ENCODE measurements around the gene STK32B. TPM values are rescaled to one million over a fixed set of nuclear protein-coding genes. Genes with fewer than 3 reads are reported as not detected.

Gene STK32B
- total and polyA plus RNA-seq, 3 donors from 2014 or later, result 17.5 to 29.7 (median 22.6) TPM

DNA sequence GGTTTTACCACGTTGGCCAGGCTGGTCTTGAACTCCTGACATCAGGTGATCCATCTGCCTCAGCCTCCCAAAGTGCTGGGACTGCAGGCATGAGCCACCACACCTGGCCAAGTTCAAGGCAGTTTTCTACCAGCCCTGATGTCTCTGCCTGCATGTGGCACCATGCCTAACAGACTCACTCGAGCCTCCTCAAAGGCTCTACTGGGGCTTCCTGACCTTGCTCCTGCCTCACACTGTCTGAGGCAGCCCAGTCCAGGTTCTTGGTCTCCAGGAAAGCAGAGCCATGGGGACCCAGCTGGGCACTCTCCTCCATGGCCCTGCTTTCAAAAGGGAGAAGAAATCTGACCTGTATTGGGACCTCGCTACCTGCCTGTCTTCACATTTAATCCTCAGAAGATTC, 370.1 kb downstream of the STK32B start:
- TF ChIP-seq, protein P1, sequence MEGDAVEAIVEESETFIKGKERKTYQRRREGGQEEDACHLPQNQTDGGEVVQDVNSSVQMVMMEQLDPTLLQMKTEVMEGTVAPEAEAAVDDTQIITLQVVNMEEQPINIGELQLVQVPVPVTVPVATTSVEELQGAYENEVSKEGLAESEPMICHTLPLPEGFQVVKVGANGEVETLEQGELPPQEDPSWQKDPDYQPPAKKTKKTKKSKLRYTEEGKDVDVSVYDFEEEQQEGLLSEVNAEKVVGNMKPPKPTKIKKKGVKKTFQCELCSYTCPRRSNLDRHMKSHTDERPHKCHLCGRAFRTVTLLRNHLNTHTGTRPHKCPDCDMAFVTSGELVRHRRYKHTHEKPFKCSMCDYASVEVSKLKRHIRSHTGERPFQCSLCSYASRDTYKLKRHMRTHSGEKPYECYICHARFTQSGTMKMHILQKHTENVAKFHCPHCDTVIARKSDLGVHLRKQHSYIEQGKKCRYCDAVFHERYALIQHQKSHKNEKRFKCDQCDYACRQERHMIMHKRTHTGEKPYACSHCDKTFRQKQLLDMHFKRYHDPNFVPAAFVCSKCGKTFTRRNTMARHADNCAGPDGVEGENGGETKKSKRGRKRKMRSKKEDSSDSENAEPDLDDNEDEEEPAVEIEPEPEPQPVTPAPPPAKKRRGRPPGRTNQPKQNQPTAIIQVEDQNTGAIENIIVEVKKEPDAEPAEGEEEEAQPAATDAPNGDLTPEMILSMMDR (IDR thresholded peaks at IDR 0.05), result no peak
- DNase-seq, result no peak
- H3K27me3 ChIP-seq, result no peaks in the 10 kb centered on the region
- no peaks in the 10 kb centered on the region for H3K9me3 ChIP-seq
- no peak overlapping the region for H3K27ac ChIP-seq
- H3K4me3 ChIP-seq, result no peak overlapping the region
- WGBS, 2 donors, result 68 to 78% methylated on average over 3 of the region's 3 CpGs
- no peaks in the 10 kb centered on the region for H3K36me3 ChIP-seq (ENCODE audit: low read depth, missing control alignments)
- intact Hi-C loops (cut with DNase I; ENCODE audit: low total_unique reads), result no loop called here
- H3K4me1 ChIP-seq, result no peaks in the 10 kb centered on the region

DNA sequence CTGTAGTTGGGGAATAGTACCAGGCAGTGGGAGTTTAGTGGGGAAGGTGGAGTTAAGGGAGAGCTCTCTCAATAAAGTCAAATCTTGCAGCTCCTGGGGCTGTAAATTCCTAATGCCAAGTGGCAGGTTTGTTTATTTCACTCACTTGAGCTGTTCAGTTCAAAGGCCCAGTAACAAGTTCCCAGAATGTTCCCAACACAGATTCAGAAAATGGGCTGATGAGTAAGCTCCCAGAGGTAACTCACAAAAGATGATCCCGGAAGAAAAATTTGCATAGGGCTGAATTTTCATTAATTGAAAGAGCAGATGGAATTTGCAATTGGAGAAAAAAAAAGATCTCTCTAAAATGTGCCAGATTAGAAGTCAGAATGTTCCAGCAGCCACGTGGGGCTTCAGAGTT, 370.9 kb downstream of the STK32B start:
- Histone ChIP-seq H3K36me3 (ENCODE audit: low read depth, missing control alignments) (no peaks in the 10 kb centered on the region), H3K4me1 (no peaks in the 10 kb centered on the region), H3K9me3 (no peaks in the 10 kb centered on the region), H3K27me3 (no peaks in the 10 kb centered on the region), H3K27ac (no peak overlapping the region), H3K4me3 (no peak overlapping the region)
- no peak for DNase-seq
- intact Hi-C loops (cut with DNase I; ENCODE audit: low total_unique reads), result no loop called here
- TF ChIP-seq, protein P1 (IDR thresholded peaks at IDR 0.05), result no peak
- WGBS, 2 donors, result 60 to 61% methylated on average over 2 of the region's 2 CpGs

DNA sequence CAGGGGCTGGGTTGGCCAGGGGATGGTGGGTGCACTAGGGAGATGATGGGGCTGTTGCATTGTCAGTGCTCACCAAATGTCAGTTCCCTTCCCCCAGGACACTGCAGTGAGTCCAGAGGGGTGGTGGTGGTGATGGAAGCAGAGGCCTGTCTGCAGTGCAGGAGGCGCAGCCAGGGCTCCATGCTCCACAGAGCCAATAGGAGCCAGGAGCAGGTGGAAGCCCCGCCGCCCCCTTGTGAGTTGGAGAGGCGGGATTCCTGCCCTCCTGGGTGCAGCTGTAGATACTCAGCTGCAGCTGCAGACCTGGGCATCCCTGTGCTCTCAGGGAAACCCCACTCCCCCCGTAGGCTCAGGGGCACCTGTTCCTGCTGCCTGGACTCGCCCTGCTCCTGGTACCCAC, 372.4 kb downstream of the STK32B start:
- Histone ChIP-seq H3K4me1 (no peaks in the 10 kb centered on the region), H3K36me3 (ENCODE audit: low read depth, missing control alignments) (no peaks in the 10 kb centered on the region), H3K4me3 (no peak overlapping the region), H3K27ac (no peak overlapping the region), H3K9me3 (no peaks in the 10 kb centered on the region), H3K27me3 (no peaks in the 10 kb centered on the region)
- no peak for DNase-seq
- TF ChIP-seq, protein P1 (IDR thresholded peaks at IDR 0.05), result no peak
- TF ChIP-seq POLR2A (IDR thresholded peaks at IDR 0.05), result no peak
- intact Hi-C loops (cut with DNase I; ENCODE audit: low total_unique reads), result no loop called here
- WGBS, 2 donors, result 85% methylated on average over 6 of the region's 6 CpGs; no CpG with 5 or more reads in 1 of the 2 donors

DNA sequence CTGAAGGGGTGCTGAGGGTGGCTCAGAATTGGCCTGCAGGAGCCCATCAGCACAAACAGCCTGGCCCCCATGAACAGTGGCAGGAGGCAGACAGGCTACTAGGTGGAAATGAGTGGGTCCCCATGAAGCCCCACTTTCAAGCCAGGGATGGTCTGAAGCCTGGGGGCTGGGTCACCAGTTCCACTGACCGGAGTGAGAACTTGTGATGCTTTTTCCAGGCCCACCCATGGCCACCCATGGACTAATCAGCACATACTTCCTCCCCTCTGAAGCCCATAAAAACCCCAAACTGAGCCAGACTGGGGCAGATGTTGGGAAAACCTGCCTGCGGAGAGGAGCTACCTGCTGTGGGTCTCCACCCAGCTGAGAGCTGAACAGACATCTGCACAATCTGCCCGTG, 372.9 kb downstream of the STK32B start:
- Histone ChIP-seq H3K4me3 (no peak overlapping the region), H3K27me3 (no peaks in the 10 kb centered on the region), H3K4me1 (no peaks in the 10 kb centered on the region), H3K27ac (no peak overlapping the region), H3K9me3 (no peaks in the 10 kb centered on the region), H3K36me3 (ENCODE audit: low read depth, missing control alignments) (no peaks in the 10 kb centered on the region)
- intact Hi-C loops (cut with DNase I; ENCODE audit: low total_unique reads), result no loop called here
- no peak for DNase-seq
- 86 to 90% methylated on average over 3 of the region's 3 CpGs for WGBS, 2 donors
- TF ChIP-seq, protein P1 (IDR thresholded peaks at IDR 0.05), result no peak
- no peak for TF ChIP-seq POLR2A (IDR thresholded peaks at IDR 0.05)

DNA sequence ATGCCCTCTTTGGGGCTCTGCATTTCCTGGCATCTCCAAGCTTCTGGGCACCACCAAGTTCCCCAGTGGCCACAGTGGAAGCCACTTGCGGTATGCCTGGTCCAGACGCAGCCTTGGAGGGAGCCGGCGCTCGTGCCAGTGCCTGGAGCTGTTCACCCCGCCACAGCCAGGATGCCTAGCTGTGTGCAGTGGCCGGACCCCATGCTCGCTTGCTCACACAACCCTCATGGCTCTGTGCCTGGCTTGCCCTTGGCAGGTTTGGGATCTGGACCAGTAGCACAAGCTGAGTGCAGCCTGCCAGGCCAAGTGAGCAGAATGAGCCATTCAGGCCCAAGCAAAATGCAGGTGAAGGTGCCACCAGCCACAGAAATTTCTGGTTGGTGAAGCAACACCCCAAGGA, 373.6 kb downstream of the STK32B start:
- H3K27me3 ChIP-seq, result no peaks in the 10 kb centered on the region
- DNase-seq, result no peak
- no peaks in the 10 kb centered on the region for H3K4me1 ChIP-seq
- intact Hi-C loops (cut with DNase I; ENCODE audit: low total_unique reads), result no loop called here
- H3K36me3 ChIP-seq (ENCODE audit: low read depth, missing control alignments), result no peaks in the 10 kb centered on the region
- no peaks in the 10 kb centered on the region for H3K9me3 ChIP-seq
- TF ChIP-seq, protein P1 (IDR thresholded peaks at IDR 0.05), result no peak
- TF ChIP-seq POLR2A (IDR thresholded peaks at IDR 0.05), result no peak
- no peak overlapping the region for H3K27ac ChIP-seq
- H3K4me3 ChIP-seq, result no peak overlapping the region
- 80 to 100% methylated on average over 3 to 8 of the region's 8 CpGs for WGBS, 2 donors
